ENCODE results near the gene ZNF37A.
"Not testable (repeated sequence)": the region's sequence is repeated elsewhere in the genome, so short reads cannot be mapped to it uniquely, and the experiment has no call there.

ZNF37A gene

GRCh38 chr10:38150891-38151463 is 56.8 kb downstream of the ZNF37A start:
- not testable (repeated sequence) for DNase-seq

DNA sequence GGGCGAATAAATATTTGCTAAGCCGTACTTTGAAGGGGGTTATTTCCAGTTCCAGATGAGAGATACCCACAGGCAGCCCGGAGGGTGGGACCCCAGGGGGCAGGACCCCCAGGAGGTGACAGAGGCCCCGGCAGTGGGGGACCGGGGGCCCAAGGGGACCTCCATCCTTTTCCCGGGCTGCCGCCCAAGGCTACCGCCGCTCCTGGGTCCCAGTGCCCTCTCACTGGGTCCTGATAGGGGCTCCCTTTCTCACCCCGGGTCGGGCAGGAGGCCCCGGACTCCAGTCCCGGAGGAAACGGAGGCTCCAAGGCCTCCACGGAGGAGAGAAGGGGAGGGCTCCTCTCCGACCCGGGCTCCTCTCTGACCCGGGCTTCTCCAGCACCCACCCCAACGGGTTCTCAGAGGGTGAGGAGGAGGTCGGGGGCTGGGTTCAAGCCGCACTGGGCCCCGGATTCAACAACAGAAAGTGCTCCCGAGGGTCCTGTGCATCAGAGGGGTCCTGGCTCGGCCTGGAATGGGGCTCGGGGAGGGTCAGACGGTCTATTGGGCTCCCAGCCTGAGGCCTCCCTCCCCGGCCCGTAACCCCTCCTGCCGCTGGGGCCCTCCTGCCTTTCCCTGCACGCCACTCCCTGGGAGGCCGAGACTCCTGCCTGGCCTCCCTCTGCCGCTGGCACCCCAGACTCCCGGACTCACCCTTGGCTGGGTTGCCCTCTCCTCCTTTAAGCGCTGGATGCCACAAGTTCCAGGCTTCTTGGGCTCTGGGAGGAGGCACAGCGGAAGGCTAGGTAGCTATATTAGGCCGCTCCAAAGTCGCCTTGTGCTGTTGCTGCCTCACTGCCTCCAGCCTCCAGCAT is 62.5 kb downstream of the ZNF37A start:
- no peak for DNase-seq

- no peak for DNase-seq
These were observed 63.1 kb downstream of the ZNF37A start for GRCh38 chr10:38157270-38157685.

- DNase-seq = no peak
These were observed 64.9 kb downstream of the ZNF37A start for GRCh38 chr10:38159004-38159403.

DNA sequence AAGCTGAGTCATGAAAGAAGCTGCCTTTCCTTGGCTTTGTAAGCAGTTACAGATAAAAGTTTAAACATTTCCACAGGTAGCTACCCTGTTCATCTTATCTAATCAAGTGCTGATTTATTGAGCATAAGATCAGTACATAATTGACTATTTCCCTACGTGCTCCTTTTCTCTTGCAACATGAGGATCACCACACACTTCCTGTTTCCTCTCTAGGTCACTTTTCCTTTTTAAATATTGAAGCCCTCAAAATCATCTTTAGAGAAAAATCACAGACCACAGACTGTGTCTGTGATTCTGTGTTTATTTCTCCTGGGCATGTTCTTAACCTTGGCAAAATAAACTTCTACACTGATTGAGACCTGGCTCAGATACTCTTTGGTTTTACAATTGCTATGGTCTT is 69.5 kb downstream of the ZNF37A start:
- DNase-seq = no peak

- no peak for DNase-seq
These were observed 80.2 kb downstream of the ZNF37A start for GRCh38 chr10:38174336-38174735.

DNA sequence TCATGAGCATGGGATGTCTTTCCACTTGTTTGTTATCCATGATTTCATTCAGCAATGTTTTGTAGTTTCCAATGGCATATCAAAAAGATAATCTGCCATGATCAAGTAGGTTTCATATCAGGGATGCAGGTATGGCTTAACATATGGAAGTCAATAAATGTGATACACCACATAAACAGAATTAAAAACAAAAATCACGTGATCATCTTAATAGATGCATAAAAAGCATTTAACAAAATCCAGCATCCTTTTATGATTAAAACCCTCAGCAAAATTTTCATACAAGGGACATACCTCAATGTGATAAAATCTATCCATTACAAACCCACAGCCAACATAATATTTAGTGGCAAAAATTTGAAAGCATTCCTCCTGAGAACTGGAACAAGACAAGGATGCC is 90.3 kb downstream of the ZNF37A start:
- DNase-seq = no peak

Data from activated CD4-positive, alpha-beta T cell treated with anti-CD3 and anti-CD28 coated beads, Interleukin-2, amount 50 U/mL, for 4 hours (primary cell).